Neuronal stem cell (in vitro differentiated cells): ENCODE results near the gene ATP5F1D.

Source experiments
- DNase-seq: peaks from one replicate; pipeline ENCODE4 v3.0.0-alpha.2; 2013; ENCODE audit warnings: low spot score
- H2AFZ ChIP-seq: one replicate; pipeline ENCODE4 v1.6.1; 2013; ENCODE audit warnings: mild to moderate bottlenecking, low read length, inconsistent platforms
- H2AK5ac ChIP-seq: 2 replicates; pipeline ENCODE4 v1.6.1; 2013; ENCODE audit warnings: low read depth, mild to moderate bottlenecking, inconsistent platforms, low read length, moderate library complexity, mixed read lengths
- H2BK120ac ChIP-seq: 2 replicates; pipeline ENCODE4 v1.6.1; 2013; ENCODE audit warnings: low read depth, mild to moderate bottlenecking, inconsistent platforms, low read length, moderate library complexity, mixed read lengths
- H2BK12ac ChIP-seq: one replicate; pipeline ENCODE4 v1.6.1; 2013; ENCODE audit warnings: low read length, inconsistent platforms
- H2BK15ac ChIP-seq: 2 replicates; pipeline ENCODE4 v1.6.1; 2013; ENCODE audit warnings: mild to moderate bottlenecking, low read length, inconsistent platforms, mixed read lengths
- H2BK5ac ChIP-seq: one replicate; pipeline ENCODE4 v1.6.1; 2013; ENCODE audit warnings: inconsistent platforms, mild to moderate bottlenecking, low read length, moderate library complexity
- H3K14ac ChIP-seq: one replicate; pipeline ENCODE4 v1.6.1; 2013; ENCODE audit warnings: low read length, inconsistent platforms
- H3K18ac ChIP-seq: 2 replicates; pipeline ENCODE4 v1.6.1; 2013; ENCODE audit warnings: low read length, inconsistent platforms
- H3K23ac ChIP-seq: 2 replicates; pipeline ENCODE4 v1.6.1; 2013; ENCODE audit warnings: low read depth, mild to moderate bottlenecking, mixed read lengths, low read length, inconsistent platforms; ENCODE audit not compliant: poor library complexity
- H3K27ac ChIP-seq: replicated peaks from 3 replicates; pipeline ENCODE4 v1.5.1; 2013; ENCODE audit warnings: low read length, inconsistent platforms
- H3K27me3 ChIP-seq, 3 experiments: 2 replicates each; pipeline ENCODE4 v1.6.1; 2013; ENCODE audit warnings: low read length in 3 of 3, mild to moderate bottlenecking in 2 of 3, inconsistent platforms in 1 of 3, low read depth in 1 of 3, mixed read lengths in 1 of 3, moderate library complexity in 1 of 3; ENCODE audit not compliant: control insufficient read depth in 3 of 3, insufficient read depth in 3 of 3
- H3K36me3 ChIP-seq, 2 donors: replicated peaks in 1 of 2; 2 replicates each; pipeline ENCODE4 v1.6.1; 2013; ENCODE audit warnings: low read length in 2 of 2; ENCODE audit not compliant: control insufficient read depth in 2 of 2, insufficient read depth in 2 of 2
- H3K4ac ChIP-seq: 2 replicates; pipeline ENCODE4 v1.6.1; 2013; ENCODE audit warnings: inconsistent platforms, mild to moderate bottlenecking, low read length, moderate library complexity
- H3K4me1 ChIP-seq, 2 donors: 1 replicate in 1 of 2; 2 replicates in 1 of 2; pipeline ENCODE4 v1.6.1; 2013; ENCODE audit warnings: low read length in 2 of 2, low read depth in 1 of 2; ENCODE audit not compliant: control insufficient read depth in 2 of 2, insufficient read depth in 1 of 2
- H3K4me2 ChIP-seq: one replicate; pipeline ENCODE4 v1.6.1; 2013; ENCODE audit warnings: mild to moderate bottlenecking, low read length, inconsistent platforms; ENCODE audit not compliant: insufficient read depth, poor library complexity, severe bottlenecking
- H3K4me3 ChIP-seq, 2 donors: 2 replicates each; pipeline ENCODE4 v1.5.1; 2013; ENCODE audit warnings: low read length in 2 of 2, mild to moderate bottlenecking in 2 of 2, inconsistent platforms in 1 of 2, moderate library complexity in 1 of 2
- H3K79me1 ChIP-seq: one replicate; pipeline ENCODE4 v1.6.1; 2013; ENCODE audit warnings: low read depth, mild to moderate bottlenecking, inconsistent platforms, low read length, moderate library complexity
- H3K9ac ChIP-seq: one replicate; pipeline ENCODE4 v1.6.1; 2013; ENCODE audit warnings: mild to moderate bottlenecking, low read depth, low read length, inconsistent platforms; ENCODE audit not compliant: poor library complexity
- H3K9me3 ChIP-seq, 2 donors: replicated peaks in 1 of 2; 2 replicates each; pipeline versions ENCODE3 to v1.6.1; 2013; ENCODE audit warnings: low read length in 2 of 2, mild to moderate bottlenecking in 2 of 2, inconsistent platforms in 1 of 2, low read depth in 1 of 2, mixed read lengths in 1 of 2, moderate library complexity in 1 of 2; ENCODE audit not compliant: control insufficient read depth in 2 of 2, insufficient read depth in 1 of 2
- H4K8ac ChIP-seq: one replicate; pipeline ENCODE4 v1.6.1; 2013; ENCODE audit warnings: low read depth, mild to moderate bottlenecking, inconsistent platforms, low read length, moderate library complexity
- H4K91ac ChIP-seq: one replicate; pipeline ENCODE4 v1.6.1; 2013; ENCODE audit warnings: low read length, low read depth, mild to moderate bottlenecking, inconsistent platforms; ENCODE audit not compliant: poor library complexity
- WGBS, 2 donors: extraction: QIAGEN DNeasy Blood & Tissue Kit; methylation state at CpG; one replicate each; pipeline ENCODE4 v1.1.7; 2013; ENCODE audit warnings: missing lambda C conversion rate in 2 of 2, mixed read lengths in 1 of 2; ENCODE audit not compliant: insufficient read length in 2 of 2, insufficient replicate concordance in 1 of 2; ENCODE audit errors: extremely low coverage in 2 of 2; 5-methylcytosine and 5-hydroxymethylcytosine counted together

The ATP5F1D gene

GRCh38 chr19:1231729-1232637 is 9.6 kb upstream of the ATP5F1D start:
- Histone ChIP-seq H3K79me1 (peaks cover 32% of the 10 kb centered on the region), H4K91ac (no peak overlapping the region), H2BK120ac (no peak overlapping the region), H3K27ac (no peak overlapping the region), H2BK5ac (peak overlapping the region; percentile 48), H4K8ac (peak overlapping the region; percentile 92), H3K9me3 (no peaks in the 10 kb centered on the region), H3K14ac (peak overlapping the region; percentile 47), H3K23ac (no peak overlapping the region), H3K9ac (peak overlapping the region; percentile 44), H3K4me2 (no peak overlapping the region), H2AK5ac (peak overlapping the region; percentile 70), H2BK15ac (no peak overlapping the region), H3K18ac (peak overlapping the region; percentile 48), H2BK12ac (no peak overlapping the region), H3K4ac (no peak overlapping the region), H3K4me3 (no peak overlapping the region), H3K27me3 (no peaks in the 10 kb centered on the region), H3K36me3 (peaks cover 46 to 68% of the 10 kb centered on the region in 2 donors), H3K4me1 (peaks cover 8% of the 10 kb centered on the region in 2 donors), H2AFZ (no peak overlapping the region)
- no CpG with 5 or more reads among the region's 15 CpGs for WGBS, 2 donors
- DNase-seq, result no peak

- H3K27ac ChIP-seq, result no peak overlapping the region
- H2BK5ac ChIP-seq, result no peak overlapping the region
Observed at GRCh38 chr19:1232652-1233072, 8.9 kb upstream of the ATP5F1D start.

DNA sequence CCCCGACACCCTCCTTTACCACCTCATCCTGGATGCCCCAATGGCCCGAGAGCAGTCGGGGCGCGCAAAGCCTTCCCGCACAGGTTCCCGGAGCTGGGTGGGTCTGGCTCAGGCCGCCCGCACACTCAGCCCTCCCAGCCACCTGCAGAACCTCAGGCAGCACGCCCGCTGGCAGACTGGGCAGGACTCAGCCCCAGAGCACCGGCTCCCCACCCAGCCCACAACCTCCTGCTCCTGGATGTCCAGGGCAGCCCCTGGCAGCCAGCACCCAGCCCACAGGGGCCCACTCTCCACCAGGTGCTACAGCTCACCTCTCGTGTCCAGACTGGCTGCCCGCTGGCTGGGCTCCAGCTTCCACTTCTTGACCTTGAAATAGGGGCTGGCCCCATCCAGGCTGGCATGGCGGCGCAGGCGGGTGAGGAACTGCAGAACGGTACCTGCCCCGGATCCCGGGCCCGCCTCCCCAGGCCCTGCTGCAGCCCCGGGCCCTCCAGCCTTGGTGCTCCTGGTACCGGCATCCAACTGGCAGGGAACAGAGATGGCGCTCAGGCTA is 8.4 kb upstream of the ATP5F1D start:
- Histone ChIP-seq H3K4me2 (no peak overlapping the region), H2AFZ (no peak overlapping the region), H3K79me1 (peaks cover 35% of the 10 kb centered on the region), H3K9ac (no peak overlapping the region), H4K8ac (no peak overlapping the region), H3K4me3 (no peak overlapping the region), H2BK12ac (no peak overlapping the region), H3K14ac (no peak overlapping the region), H4K91ac (no peak overlapping the region), H3K9me3 (no peaks in the 10 kb centered on the region), H2BK5ac (no peak overlapping the region), H3K4me1 (peaks cover 8 to 10% of the 10 kb centered on the region in 2 donors), H3K4ac (no peak overlapping the region), H3K23ac (no peak overlapping the region), H3K27me3 (no peaks in the 10 kb centered on the region), H2AK5ac (no peak overlapping the region), H3K27ac (no peak overlapping the region), H3K18ac (no peak overlapping the region), H3K36me3 (peaks cover 44 to 56% of the 10 kb centered on the region in 2 donors), H2BK120ac (no peak overlapping the region), H2BK15ac (no peak overlapping the region)
- DNase-seq, result no peak
- WGBS, 2 donors, result no CpG with 5 or more reads among the region's 24 CpGs

More at GRCh38 chr19:1232652-1233072, 8.9 kb upstream of the ATP5F1D start:
- H3K36me3 ChIP-seq, result peaks cover 46 to 61% of the 10 kb centered on the region in 2 donors
- H4K91ac ChIP-seq, result no peak overlapping the region
- H2AK5ac ChIP-seq, result no peak overlapping the region
- no CpG with 5 or more reads among the region's 15 CpGs for WGBS, 2 donors
- H3K79me1 ChIP-seq, result peaks cover 35% of the 10 kb centered on the region
- H3K23ac ChIP-seq, result no peak overlapping the region
- H3K4me2 ChIP-seq, result no peak overlapping the region
- H3K14ac ChIP-seq, result no peak overlapping the region
- H4K8ac ChIP-seq, result no peak overlapping the region
- H3K4me3 ChIP-seq, result no peak overlapping the region
- H3K9ac ChIP-seq, result no peak overlapping the region
- H3K18ac ChIP-seq, result no peak overlapping the region
- no peaks in the 10 kb centered on the region for H3K27me3 ChIP-seq
- H2BK15ac ChIP-seq, result no peak overlapping the region
- H2BK12ac ChIP-seq, result no peak overlapping the region
- H3K4ac ChIP-seq, result no peak overlapping the region
- no peak overlapping the region for H2BK120ac ChIP-seq
- peaks cover 8% of the 10 kb centered on the region in 2 donors for H3K4me1 ChIP-seq
- DNase-seq, result no peak
- H3K9me3 ChIP-seq, result no peaks in the 10 kb centered on the region
- H2AFZ ChIP-seq, result no peak overlapping the region
